GM21390 (cell line): Measurements from ENCODE around the gene KDM5B.
"Not testable (repeated sequence)": the region's sequence is repeated elsewhere in the genome, so short reads cannot be mapped to it uniquely, and the experiment has no call there.

Experiments used
- ATAC-seq: cut with Tn5 transposase; IDR thresholded peaks from one replicate; pipeline ENCODE4 v1.9.1; 2021; ENCODE audit not compliant: unreplicated experiment

The KDM5B gene

GRCh38 chr1:202807926-202808757 is at the start of gene KDM5B:
Gene KDM5B, minus strand, starts transcription at chr1:202808421. Its CDS starts 116 bp downstream, at chr1:202808305.
- ATAC-seq, result no peak

DNA sequence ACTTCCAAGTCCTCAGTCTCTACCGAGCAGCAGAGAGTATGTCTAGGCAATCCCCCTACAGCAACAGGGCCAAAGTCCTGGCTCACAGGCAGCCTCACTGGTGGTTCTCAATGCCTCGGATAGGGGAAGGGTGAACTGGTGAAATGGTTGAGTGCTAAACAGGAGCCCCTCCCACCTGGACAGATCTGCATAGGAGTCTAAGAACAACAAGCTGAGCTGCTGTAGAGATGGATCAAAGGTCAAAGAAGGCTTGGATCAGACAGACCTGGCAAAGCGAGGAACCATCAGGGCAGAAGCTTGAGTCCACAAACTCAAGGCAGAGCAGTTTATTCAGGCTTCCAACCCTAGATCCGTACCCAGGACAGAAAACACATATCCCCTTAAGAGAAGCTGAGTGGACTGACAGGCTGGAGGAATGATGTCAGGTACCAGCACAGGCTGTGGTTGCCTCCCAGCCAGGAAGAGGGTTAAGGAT is 49.0 kb upstream of the KDM5B start:
- no peak for ATAC-seq

DNA sequence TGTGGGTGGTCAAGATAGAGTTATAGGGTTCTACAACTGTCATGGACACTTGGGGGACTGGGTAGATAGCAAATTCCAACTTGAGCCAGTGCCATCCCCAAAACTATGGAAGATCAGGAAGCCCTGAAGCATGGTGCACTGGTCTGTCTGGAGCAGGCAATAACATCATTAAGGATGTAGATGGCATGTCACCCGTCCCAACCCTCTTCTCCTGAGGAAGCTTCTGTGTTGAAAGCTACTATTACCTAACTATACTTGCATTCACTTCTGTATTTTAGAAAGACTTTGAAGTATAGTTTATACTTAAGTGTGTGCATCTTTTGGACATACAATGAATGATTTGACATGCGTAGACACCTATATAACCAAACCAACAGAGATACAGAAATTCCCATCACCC is 47.8 kb upstream of the KDM5B start:
- ATAC-seq, result no peak

GRCh38 chr1:202854787-202855186 is 46.6 kb upstream of the KDM5B start:
- ATAC-seq, result no peak

- no peak for ATAC-seq
Observed at GRCh38 chr1:202852163-202852904, 44.1 kb upstream of the KDM5B start.

DNA sequence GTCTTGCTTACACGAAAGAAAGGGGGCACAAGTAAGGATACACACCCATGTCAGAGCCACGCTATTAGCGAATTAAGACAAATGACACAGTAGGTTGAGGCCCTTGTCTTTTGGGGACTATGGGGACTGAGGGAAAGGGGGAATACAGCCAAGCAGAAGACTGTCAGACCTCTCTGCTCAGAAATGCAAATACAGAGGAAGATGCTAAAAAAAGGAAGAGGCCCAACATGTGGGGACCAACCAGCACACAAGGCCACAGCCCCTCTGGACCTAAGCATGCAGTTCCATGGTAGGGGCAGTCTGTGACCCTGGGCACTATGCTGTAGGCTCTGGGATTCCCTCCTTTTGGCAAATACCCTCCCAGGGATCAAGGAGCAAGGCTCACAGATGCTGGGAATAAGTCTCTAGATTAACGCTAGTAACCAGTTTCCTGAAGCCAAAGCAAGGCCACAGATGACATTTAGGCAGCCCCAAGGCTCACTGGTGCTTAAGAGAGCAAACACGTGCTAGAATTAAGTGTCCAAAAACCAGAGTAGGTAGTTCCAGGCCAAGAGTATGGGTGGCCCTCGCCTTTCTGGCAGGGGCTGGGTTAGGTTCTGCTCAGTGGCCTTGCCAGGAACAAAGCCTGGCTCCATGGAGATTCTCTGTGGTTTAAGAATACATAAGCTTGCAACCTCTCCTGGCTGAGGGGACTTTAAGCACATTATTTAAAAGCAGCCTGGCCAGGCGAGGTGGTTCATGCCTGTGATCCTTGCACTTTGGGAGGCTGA is 42.6 kb upstream of the KDM5B start:
- ATAC-seq, result no peak

DNA sequence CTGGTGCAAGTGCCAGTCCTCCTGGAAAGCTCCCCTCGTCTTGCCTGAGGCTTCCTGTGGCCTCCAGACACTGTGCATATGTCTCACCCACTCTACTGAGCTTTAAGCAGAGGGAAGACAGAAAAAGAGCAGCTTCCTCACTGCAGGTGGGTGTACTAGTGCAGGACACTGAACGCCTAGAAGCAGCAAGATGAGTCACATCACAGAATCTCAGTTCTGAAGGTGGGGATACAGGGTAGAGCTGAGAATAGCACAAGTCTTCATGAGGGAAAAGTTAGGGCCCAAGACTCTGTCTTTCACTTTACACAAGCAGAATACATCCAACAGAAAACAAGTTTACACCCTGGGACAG is 39.9 kb upstream of the KDM5B start:
- peak; percentile 86 for ATAC-seq

DNA sequence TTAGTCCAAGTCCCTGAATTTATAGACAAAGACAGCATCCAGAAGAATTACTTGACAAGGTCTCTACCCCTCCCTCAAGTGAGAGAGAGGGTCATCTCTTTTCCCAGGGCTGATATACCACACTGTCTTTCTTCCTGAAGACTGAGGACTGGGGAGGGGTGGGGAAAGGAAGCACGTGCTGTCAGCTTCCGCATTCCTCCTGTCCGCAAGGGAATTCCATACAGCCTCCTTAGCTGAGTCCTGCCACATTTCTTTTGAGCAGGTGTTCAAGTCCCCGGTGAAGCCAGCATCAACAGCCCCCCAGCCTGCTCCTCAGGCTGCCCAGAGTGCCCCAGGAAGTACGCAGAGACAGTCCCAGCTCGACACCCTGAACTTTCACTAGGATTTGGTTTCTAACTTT is 36.7 kb upstream of the KDM5B start:
- no peak for ATAC-seq

- ATAC-seq, result no peak
Observed at GRCh38 chr1:202844259-202844658, 36.0 kb upstream of the KDM5B start.

DNA sequence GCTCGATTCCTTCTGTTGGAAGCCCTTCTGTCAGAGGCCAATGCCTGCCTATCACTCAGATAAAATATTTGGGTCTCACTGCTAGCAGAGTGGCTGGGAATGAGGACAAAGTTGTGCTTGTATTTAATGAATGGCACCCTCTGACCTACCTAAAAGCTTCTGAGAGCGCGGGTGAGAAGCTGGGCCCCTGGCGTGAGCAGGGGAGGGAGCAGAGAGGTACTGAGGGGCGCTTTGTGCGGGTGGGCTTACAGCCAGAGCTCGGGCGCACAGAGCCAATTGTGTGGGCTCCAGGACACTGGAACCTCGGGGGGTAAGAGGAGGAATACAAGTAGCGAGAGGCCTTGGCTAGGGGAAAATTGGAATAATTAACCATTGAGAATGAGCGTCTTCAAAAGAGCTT is 34.9 kb upstream of the KDM5B start:
- no peak for ATAC-seq

DNA sequence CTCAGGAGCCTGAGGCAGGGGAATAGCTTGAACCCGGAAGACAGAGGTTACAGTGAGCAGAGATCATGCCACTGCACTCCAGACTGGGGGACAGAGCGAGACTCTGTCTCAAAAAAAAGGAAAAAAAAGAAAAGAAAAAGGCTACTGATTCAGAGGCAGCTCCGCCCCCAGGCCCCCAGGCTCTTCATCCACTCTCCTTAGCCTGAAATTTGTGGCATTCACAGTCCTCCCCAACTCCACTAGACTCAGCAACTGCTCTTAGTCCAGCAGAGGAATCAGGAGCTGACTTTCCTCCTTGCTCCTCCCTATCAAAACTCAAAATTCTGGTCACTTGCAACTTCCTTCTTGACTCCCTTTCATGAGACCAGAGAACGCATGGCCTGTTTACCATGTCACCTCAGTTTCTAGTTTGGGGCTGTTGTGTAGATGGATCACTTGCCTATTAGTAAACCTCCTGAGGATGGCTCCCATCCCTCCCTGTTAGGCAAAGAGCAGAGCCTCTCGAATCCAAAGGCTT is 29.6 kb upstream of the KDM5B start:
- ATAC-seq, result no peak

DNA sequence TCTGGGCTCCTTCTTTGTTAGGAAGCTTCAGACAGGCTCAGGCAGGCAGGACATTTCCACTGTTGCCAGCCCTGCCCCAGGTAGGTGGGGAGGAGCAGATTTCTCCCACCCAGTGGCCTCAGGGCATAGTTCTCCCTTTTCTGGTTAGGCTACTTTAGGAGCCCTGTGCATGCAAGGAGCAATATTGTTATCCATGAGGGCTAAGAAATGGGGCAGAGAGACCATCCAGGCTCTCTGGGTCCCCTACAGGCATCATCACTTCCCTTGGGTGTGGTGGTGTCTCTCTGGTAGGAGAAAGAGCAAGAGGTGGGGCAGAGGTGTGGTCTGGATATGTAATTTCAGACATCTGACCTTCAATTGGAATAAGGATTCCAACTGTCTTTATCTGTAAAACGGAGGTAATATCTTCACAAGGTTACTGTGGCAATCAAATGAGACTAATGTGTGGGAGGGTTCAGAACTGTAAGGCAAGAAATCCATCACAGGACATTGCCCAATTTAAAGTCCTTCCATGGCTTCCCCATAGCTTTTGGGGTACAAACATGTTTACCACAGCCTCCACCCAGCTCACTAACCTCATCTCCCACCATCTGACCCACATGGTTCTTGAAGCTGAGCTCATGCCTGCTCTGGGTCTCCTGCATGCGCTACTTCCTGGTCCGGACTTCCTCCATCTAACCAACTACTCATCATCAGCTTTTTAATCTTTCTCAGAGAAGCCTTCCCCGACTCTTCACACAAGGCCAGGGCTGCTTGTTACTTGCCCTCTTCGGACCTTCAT is 28.6 kb upstream of the KDM5B start:
- ATAC-seq, result no peak

GRCh38 chr1:202835548-202836072 is 27.4 kb upstream of the KDM5B start:
- ATAC-seq, result no peak

GRCh38 chr1:202834771-202835547 is 26.7 kb upstream of the KDM5B start:
- ATAC-seq, result no peak

DNA sequence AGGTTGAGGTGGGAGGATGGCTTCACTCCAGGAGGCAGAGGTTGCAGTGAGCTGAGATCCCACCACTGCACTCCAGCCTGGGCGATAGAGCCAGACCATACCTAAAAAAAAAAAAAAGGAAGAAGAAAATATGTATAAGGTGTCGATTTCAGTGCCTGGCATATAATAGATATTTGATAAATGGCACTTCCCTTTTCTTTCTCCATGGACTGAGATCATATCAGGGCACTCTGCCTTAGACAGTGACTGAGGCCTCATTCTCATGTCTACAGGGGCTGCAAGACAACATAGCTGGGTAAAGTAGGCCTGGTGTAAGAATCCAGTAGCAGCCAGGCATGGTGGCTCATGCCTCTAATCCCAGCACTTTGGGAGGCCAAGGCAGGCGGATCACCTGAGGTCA is 23.7 kb upstream of the KDM5B start:
- no peak for ATAC-seq

GRCh38 chr1:202829223-202829622 is 21.0 kb upstream of the KDM5B start:
- not testable (repeated sequence) for ATAC-seq

DNA sequence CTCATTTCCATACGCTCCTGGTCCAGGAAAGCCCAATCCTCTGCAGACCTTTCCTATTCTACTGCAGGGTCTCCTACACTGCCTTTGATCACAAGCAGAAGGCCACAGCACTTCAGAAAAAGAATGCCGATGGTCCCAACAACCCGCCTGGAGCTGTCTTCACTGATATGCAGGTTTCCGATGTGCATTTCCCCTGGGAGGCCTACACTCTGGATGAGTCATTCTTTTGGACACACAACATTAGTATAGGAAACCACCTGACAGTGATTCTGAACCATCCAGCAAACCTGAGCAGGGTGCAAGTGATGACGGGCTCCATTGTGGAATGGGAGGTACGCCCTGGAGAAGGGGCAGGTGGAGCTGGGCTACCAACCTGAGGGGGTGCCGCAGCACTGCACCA is 17.5 kb upstream of the KDM5B start:
- ATAC-seq, result no peak

DNA sequence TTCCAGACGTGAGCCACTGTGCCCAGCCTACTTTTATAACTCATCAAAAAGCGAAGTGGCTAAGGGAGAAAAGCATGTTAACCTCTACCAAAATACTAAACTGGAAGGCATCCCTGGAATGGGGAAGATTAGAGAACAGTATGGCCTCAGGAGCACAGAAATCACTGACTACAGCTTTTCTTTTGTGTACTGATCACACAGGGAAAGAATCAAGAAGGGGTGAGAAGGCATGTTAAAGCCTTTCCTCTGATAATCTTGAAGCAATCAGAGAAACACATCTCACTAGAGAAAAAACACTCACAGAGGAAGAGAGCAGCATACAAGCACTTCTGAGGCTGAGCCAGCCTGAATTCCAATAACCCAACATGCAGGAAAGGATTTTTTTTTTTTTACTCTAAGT is 13.2 kb upstream of the KDM5B start:
- no peak for ATAC-seq

- no peak for ATAC-seq
Observed at GRCh38 chr1:202818819-202819218, 10.6 kb upstream of the KDM5B start.

DNA sequence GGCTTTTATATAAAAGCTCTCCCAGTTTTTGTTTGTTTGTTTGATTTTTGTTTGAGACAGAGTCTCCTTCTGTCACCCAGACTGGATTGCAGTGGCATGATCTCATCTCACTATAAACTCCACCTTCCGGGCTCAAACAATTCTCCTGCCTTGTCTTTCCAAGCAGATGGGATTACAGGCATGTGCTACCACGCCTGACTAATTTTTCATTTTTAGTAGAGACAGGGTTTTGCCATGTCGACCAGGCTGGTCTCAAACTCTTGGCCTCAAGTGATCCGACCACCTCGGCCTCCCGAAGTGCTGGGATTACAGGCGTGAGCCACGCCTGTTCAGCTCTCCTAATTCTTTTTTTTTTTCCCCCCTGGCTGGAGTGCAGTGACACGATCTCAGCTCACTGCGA is 6.9 kb upstream of the KDM5B start:
- no peak for ATAC-seq
